Measurements from ENCODE around the gene ANO2.
"Not testable (repeated sequence)": the region's sequence is repeated elsewhere in the genome, so short reads cannot be mapped to it uniquely, and the experiment has no call there.

ANO2 gene

DNA sequence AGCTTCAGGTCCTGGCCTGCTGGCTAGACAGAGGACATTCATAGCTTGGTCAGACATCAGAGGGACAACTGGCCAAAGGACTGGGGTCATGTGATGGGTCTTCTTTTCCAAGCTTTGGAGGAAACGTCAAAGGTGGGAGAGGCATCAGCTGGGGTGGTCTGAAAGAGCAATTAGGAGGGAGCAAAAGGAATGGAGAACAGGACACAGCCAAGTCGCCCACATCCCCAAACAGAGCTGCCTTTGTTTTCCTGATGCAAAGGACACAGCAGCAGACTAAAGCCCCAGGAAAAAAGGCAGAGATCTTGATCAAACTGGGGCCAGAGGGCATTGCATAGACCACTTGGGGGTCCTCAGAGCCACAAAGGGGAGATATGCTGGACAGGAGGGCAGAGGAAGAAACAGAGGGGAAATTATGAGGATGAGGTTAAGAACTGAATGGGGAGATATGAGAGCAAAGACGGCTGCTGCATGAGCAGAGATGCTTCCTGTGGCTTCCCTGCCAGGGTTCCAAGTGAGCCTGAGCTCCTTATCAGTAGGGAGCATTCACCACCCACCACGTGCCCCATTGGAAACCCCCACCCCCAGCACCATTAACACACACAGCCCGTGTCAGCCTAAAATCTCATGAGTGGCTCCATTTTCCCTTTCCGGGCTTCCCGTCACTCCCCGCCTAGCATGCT, 62.4 kb downstream of the ANO2 start:
- no peak for DNase-seq

- no peak for DNase-seq
Measured at GRCh38 chr12:5881666-5882065, 63.4 kb downstream of the ANO2 start.

GRCh38 chr12:5881101-5881606, 63.9 kb downstream of the ANO2 start:
- DNase-seq, result no peak

GRCh38 chr12:5875851-5876250, 69.2 kb downstream of the ANO2 start:
- DNase-seq, result no peak

GRCh38 chr12:5874514-5874913, 70.5 kb downstream of the ANO2 start:
- no peak for DNase-seq

GRCh38 chr12:5873281-5873919, 71.7 kb downstream of the ANO2 start:
- DNase-seq, result no peak

DNA sequence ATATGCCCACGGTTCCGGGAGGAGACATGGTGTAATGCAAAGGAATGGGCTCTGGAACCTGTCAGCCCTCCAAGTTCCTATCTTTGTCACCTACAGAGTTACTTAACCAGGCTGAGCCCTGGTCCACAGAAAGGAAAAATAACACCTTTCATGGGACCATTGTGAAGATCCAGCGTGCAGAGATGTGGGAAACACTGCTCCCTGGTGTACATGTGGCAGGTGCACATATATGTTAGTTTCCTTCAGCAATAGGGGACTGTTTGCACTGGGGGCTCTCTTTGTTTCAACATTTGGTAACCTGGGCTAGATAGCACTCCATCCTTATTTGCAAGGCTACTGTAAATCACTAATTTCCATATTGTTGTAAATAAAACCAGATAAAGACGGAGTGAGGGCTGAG, 72.3 kb downstream of the ANO2 start:
- DNase-seq, result no peak

DNA sequence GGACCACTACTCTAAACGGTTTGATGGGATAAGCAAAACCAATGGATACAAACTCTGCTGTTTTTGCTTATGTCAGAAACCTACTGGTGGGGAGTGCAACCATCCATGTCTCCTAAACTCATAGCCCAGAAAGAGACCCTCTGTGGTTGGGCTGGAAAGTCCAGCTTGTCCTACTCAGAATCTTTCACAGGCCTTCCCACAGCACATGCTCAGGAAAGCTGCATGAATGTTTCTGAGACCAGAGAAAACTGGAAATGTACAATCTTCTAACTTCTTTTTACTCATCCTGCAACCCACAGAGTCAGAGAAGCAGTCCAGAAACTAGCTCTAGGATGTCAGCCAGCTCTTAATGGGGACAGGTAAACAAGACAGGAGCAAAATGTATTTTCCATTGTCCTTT, 73.3 kb downstream of the ANO2 start:
- no peak for DNase-seq

DNA sequence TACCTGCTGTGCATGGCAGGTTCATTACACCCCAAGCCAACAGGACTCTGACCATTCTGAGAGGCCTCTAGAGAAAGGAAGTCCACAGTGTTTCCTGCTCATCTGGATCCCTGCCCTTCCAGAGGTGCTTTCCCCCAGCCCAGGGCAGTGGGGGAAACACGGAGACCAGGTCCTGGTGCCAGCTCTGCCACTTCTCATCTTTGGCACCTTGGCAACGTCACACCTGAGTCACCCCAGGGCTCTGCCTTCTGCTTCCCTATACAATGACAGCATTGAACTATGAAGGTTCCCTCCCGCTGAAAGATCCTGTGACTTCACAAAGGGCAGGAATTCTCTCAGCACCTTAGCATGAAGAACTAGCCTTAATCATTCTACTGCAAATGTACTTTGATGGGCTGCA, 74.9 kb downstream of the ANO2 start:
- no peak for DNase-seq

DNA sequence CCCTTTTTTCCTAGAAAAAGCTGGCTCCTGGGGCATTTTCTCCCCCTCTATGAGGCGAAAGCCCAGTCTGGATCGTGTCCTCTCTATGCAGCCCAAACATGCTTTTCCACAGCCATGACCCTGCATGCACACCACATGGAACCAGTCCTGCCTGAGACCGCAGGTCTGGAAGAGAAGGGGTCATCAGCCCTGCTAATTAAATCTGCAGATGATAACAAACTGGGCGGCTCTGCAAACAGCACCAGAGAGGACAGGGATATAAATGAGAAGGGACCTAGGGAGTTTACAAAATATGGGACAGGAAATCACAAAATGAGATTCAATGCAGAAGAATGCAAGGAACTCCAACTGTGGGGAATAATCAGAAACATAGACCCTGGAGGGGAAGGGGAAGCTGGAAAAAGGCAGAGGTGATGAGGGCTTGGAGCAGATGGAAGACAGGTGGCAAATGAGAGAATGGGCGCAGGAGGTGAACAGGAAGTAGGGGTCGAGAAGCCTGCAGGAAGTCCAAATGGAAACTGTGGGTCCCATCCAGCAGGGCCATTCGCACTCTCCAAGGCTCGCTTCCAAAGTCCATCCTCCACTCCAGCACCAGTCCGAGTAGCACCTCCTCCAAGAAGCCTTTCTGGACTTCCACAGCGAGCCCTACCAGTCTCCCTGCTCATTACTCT, 76.3 kb downstream of the ANO2 start:
- no peak for DNase-seq

- DNase-seq, result no peak
Measured at GRCh38 chr12:5865397-5865796, 79.7 kb downstream of the ANO2 start.

GRCh38 chr12:5864972-5865371, 80.1 kb downstream of the ANO2 start:
- no peak for DNase-seq

DNA sequence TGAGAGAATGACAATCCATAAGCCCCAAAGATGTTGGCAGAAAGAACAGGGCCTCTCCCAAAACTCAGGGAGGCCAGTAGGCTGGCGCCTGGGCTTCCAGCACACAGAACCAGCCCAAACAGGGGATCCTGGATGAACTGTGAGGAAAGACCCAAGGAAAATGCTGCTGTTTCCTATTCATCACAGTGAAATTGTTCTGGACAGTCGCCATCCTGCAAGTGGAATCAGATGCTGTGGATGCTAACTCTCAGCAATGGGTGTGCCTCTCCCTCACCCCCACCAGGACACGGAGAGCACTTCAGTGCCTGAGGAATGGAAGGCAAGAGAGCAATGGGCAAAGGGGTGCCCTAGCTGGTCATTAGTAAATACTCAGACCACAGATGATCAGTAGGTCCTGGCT, 80.8 kb downstream of the ANO2 start:
- DNase-seq, result no peak

- no peak for DNase-seq
Measured at GRCh38 chr12:5861416-5861815, 83.6 kb downstream of the ANO2 start.

- no peak for DNase-seq
Measured at GRCh38 chr12:5856692-5857091, 88.4 kb downstream of the ANO2 start.

DNA sequence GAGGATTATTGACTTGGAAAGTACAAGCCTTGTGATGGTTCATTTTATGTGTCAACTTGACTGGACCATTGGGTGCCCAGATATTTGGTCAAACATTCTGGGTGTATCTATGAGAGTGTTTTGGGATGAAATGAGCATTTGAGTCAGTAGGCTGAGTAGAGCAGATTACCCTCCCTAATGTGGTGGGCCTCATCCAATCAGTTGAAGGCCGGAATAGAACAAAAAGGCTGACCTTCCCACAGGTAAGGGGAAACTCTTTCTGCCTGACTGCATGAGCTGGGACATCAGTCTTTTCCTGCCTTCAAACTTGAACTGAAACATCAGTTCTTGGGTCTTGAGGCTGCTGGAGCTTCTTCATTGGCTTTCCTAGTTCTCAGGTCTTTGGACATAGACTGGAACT, 98.1 kb downstream of the ANO2 start:
- DNase-seq, result no peak

GRCh38 chr12:5840944-5841343, 104.1 kb downstream of the ANO2 start:
- DNase-seq, result no peak

GRCh38 chr12:5830111-5830510, 114.9 kb downstream of the ANO2 start:
- DNase-seq, result no peak

- no peak for DNase-seq
Measured at GRCh38 chr12:5827591-5827990, 117.5 kb downstream of the ANO2 start.

DNA sequence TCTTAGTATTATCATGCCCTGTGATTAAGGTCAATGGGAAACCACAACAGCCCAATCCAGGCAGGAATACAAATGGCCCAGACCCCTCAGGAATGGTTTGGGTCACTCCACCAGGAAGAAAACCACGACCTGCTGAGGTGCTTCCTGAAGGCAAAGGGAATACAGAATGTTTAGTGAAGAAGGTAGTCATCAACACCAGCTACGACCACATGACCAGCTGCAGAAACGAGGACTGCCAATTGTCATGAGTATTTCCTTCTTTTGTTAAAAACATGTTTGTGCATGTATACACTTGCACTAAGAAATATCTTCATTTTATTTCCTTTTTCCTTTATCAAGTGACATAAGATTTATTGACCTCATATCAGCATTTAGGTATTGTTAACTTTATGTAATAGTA, 119.3 kb downstream of the ANO2 start:
- not testable (repeated sequence) for DNase-seq

- DNase-seq, result not testable (repeated sequence)
Measured at GRCh38 chr12:5818877-5819276, 126.2 kb downstream of the ANO2 start.

DNA sequence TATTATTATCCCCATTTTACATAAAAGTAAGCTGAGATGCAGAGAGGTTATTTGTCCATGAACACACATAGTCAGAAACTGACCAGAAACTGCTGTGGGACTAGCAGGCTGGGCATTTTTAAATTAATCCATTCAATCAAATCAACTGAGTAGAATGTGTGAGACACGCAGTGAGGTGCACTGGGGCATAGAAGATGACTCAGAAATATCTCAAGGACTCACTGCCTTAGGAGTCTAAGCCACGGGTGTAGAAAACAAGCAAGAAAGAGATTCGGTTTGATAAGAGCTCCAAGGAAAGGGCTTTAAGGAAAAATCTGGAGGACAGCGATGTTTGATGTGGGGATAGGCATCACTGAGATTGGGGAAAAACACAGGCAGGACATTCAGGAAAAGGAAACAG, 127.8 kb downstream of the ANO2 start:
- no peak for DNase-seq

- DNase-seq, result no peak
Measured at GRCh38 chr12:5809586-5809985, 135.5 kb downstream of the ANO2 start.

DNA sequence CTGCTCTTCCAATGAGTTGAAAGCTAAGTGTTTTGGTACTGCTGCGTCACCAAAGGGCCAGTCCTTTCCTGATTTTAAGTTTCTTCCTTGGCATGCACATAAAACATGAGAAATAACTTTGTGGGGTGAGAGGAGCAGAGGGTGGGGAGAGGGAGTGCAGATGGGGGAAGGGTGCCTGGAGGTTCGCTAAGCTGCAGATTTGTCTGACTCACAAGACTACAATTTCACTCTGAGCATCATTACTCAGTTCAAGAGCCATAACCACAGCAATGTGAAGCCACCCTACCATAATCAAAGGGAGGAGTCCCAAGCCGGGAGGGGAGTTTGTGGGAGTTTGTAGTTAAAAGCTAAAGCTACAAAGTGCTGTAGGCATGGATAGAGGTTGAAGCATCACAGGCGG, 136.1 kb downstream of the ANO2 start:
- DNase-seq, result no peak
